Nucleus accumbens (tissue), 56 donors: ENCODE measurements around the gene AGBL4.
A peak's percentile ranks its signal among the peaks of the same experiment; 100 is the strongest.

Experiments used
- DNase-seq, 56 donors: peaks; one replicate each; lab custom pipeline; 2025; lab: John Stamatoyannopoulos, UW

The AGBL4 gene

GRCh38 chr1:48676376-48676775 lies 1347.4 kb downstream of the AGBL4 start:
- no peak for DNase-seq

GRCh38 chr1:48675251-48675650 lies 1348.5 kb downstream of the AGBL4 start:
- DNase-seq = no peak

DNA sequence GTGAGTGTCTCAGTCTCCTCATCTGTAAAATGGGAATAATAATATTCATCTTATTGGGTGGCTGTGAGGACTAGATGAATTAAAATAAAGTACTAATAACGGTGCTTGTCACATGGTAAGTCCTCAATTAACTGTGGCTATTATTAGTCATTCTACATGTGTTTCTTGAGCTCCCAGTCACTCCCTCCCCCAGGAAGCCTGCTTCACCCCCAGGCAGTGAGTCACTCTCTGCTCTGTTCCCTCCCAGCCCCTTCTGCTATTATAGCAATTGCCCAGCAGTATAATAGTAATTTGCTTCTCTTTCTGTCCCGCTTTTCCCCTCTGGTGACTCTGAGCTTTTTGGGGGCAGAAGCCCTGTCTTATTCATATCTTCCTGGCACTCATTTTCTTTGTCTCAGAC lies 1349.1 kb downstream of the AGBL4 start:
- peak in 17 of 56 donors; percentile 2 to 56 (median 17) for DNase-seq

GRCh38 chr1:48673332-48674105 lies 1350.2 kb downstream of the AGBL4 start:
- no peak for DNase-seq

GRCh38 chr1:48671578-48671977 lies 1352.2 kb downstream of the AGBL4 start:
- DNase-seq = no peak

DNA sequence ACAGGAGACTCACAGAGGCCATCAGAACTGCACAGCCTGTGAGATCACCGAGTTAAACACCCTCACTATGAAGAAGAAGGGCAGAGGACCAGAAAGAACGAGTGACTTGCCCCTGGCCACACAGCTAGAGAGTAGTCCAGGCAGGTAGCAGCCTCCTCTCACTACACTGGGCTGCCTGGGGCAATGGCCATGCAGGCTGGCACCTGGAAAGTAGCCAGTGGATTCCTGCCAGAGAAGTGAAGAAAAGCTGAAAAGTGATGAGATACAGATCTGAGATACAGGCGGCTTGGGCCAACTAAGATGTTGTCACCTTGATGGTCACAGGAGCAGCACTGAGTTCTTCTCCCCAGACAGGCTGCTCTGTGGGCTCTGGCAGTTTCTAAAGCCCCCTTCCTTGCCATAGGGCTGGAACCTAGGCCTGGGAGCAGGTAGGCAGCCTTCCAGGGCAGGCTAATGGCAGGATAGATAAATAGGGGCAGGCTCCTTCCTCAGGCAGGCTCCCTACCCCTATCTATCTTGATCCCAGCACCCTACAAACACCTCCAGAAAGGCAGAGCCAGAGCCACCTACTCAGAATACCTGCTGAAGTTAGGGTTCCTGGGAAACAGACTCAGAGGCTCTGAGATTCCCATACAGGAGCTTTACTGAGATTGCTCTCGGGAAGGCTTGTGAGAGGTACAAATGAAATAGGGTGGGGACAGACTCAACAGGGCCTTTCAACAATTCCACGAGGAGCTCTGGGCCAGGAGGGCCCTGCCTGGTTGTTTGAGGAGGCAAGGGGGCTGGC lies 1353.3 kb downstream of the AGBL4 start:
- no peak for DNase-seq

DNA sequence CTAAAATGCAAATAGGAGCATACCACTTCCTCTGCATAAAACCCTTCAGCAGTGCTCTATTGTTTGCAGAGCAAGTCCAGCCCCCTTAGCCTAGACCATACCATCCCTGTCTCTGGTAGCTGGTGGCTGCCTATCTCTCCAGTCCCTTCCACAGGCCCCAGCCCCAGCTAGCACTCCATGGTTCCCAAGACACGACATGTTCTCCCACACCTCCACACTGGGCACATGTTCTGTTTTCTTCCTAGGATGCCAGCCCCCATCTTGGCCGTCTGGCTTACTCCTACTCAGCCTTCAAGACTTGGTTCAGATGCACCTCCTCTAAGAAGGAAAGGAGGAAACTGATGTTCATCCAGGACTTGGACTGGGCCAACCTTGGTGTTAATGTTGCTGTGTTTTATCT lies 1355.4 kb downstream of the AGBL4 start:
- DNase-seq = no peak

DNA sequence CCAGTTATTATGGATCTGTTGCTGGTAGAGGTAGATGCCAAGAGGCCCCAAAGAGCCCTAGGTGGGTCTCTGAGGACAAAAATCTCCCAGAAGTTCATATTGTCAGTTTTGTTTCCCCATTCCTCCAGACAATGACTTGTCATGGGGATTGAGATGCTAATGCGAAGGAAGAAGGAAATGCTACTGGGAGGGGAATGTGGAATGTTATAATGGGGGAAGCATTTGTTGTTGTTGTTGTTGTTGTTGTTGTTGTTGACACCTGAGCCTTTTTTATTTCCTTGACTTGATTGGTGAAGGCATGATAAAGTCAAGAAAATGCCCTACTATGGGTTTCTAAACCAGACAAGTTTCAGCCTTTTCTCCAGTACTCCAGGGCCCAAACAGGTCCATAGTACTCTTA lies 1356.0 kb downstream of the AGBL4 start:
- no peak for DNase-seq

DNA sequence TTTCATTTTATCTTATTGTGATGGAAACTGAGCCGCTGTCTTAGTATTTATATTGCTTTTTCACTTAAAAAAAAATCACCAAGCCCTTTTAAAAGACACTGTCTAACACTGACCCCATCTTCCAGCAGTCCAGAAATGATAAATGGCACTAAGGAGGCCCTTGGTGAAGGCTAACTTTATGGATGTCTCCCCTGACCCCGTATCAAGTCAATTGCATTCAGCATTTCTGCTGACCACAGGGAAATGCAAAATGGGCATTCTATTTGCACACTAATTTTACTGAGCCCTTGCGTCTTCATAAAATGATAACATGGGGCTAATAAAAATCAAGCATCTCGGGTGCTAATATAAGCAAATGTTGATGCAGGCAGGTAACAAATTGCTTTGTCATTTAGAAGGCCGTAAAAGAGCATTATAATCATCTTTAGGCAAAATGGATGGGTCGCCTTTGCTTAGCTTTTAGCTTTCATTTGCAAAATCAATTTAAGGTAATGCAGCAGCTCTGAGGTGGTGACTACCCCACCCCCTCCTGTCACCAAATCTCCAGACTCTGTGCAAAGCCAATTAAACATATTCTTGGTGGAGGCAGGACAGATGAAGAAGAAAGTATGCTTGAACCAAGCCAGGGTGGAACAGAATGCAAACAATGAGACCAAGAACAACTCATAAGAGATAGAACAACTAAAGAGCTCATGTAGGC lies 1357.9 kb downstream of the AGBL4 start:
- no peak for DNase-seq

DNA sequence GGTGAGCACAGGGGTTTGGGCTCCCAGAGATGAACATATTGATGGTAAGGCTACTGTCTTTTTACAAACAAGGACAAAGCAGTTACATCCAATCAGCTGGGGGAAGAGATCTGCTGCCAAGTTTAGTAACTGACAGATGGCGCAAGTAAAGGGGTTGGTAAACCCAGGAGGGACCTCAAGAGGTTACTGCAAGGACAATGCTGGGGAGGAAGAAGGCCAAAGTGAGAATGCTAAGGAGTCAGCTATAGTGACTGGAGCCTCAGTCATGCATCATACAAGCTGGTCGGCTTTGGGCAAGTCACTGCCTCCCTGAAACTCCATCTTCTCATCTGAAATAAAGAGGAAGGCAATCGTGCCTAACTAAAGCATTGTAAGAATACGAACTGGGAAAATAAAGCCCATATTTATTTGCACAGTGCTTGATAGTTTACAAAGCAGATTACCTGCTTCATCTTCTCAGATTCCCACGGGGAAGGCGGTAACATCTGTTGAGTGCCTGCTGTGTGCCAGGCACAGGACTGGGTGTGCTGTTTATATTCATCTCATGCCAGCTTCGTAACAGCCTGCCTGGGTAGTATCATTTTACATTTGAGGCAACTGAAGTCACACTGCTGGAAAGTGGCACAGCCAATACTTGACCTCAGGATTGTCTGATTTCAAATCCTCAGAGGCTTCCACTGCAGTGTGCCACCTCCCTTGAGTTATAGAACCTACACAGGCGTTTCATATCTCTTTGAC lies 1361.9 kb downstream of the AGBL4 start:
- no peak for DNase-seq

- no peak for DNase-seq
Observed at GRCh38 chr1:48659801-48660200, 1364.0 kb downstream of the AGBL4 start.

DNA sequence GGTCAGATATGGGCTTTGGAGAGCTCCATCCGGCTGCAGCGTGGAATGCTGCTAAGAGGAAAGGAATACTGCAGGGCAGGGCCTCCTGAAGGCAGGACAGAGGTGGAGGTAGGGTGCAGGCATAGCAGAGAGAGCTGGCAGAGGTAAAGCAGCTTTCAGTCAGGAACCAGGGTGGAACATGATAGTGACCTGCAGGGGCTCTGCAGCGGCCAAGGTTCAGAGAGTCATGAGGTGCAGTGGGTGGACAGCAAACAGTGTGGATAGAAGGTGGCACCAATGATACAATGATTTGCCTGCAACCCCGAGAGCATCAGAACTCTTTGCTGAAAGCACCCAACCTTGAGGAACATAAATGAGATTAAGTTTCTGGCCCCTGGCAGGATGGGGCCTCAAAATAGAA lies 1366.3 kb downstream of the AGBL4 start:
- DNase-seq = no peak

DNA sequence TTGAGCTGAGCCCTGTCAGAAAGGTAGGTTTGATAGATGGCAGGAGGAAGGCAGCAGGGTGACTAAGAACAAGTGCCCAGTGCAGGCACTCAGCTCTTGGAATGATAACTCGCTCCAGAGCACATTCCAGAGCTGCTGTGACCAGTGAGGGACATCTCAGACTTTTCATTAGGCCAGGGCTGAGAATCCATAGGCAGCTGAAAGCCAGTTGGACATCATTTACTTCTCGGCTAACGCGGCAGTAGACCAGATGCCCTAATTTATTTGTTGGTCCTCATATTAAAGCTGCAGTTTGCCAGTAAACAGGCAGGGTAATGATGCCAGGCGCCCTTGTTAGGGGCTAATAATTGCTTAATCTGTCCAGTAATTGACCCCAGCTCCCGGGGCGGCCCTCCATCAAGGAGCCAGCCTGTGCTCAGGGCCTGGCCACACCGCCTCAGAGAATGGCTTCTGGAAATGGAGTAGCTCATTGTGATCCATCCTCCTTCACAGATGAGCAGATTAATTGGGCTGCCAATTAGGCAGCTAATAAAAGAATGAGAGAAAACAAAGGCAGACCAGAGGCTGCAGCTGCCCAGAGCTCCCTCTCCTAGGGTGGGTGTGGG lies 1369.0 kb downstream of the AGBL4 start:
- DNase-seq = peak in 1 of 56 donors; percentile 7

GRCh38 chr1:48652334-48652733 lies 1371.4 kb downstream of the AGBL4 start:
- DNase-seq = no peak

DNA sequence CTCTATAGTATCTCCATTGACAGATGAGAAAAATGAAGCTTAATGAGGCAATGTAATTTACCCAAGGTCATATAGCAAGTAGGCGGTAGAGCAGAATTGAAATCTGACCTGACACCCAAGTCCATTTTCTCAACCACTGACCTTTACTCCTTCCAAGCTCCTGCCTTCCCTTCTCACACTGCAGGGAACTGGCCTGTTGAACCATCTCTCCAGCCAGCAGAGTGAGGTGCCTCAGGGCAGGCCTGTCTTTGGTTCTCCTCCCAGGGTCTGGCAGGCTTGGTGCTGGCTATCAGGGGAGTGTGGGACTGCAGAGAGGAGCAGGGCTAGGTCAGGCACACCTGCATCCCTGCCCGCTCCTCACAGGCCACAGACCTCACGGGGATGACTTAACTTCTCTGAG lies 1373.9 kb downstream of the AGBL4 start:
- no peak for DNase-seq

GRCh38 chr1:48645883-48646282 lies 1377.9 kb downstream of the AGBL4 start:
- DNase-seq = no peak

GRCh38 chr1:48644905-48645605 lies 1378.7 kb downstream of the AGBL4 start:
- no peak for DNase-seq

- no peak for DNase-seq
Observed at GRCh38 chr1:48644190-48644900, 1379.4 kb downstream of the AGBL4 start.

DNA sequence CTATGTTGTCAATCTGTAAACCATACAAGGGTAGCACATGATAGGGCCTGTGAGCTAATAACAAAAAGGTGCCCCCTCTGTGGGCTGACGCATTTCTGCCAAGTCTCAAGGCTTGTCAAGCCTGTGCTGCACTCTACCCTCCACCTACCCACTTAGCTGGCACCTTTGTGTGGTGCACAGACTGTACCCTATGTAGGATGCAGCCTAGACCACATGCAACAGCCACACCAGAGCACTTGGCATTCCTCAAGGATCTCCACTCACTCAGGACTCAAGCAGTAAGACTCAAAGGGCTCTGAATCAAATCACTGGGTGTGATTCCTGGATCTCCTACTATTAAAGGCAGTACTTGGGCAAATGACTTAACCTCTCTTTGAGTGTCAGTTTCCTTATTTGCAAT lies 1380.6 kb downstream of the AGBL4 start:
- no peak for DNase-seq
